IMR-90 (cell line): ENCODE measurements around the gene RALGAPB.

ENCODE experiments used
- CTCF ChIP-seq: conservative IDR thresholded peaks from 2 replicates; pipeline ENCODE4 v1.5.1; 2012; ENCODE audit warnings: mild to moderate bottlenecking, low read depth, low read length, improper control_type of control experiment
- MAZ ChIP-seq: IDR thresholded peaks from 2 replicates; pipeline ENCODE4 v1.6.1; 2012; ENCODE audit warnings: low read depth, mild to moderate bottlenecking, low read length, improper control_type of control experiment, moderate library complexity, borderline replicate concordance
- POLR2A ChIP-seq: IDR thresholded peaks from 2 replicates; pipeline ENCODE4 v1.6.1; 2012; ENCODE audit warnings: mild to moderate bottlenecking, low read depth, low read length
- RAD21 ChIP-seq: IDR thresholded peaks from 2 replicates; pipeline ENCODE4 v1.6.1; 2012; ENCODE audit warnings: low read length, improper control_type of control experiment
- USF2 ChIP-seq: fragments of 150-350 bp; IDR thresholded peaks from 2 replicates; pipeline ENCODE4 v1.6.1; 2017; ENCODE audit warnings: mild to moderate bottlenecking, antibody characterized with exemption, low read length, low read depth

DNA sequence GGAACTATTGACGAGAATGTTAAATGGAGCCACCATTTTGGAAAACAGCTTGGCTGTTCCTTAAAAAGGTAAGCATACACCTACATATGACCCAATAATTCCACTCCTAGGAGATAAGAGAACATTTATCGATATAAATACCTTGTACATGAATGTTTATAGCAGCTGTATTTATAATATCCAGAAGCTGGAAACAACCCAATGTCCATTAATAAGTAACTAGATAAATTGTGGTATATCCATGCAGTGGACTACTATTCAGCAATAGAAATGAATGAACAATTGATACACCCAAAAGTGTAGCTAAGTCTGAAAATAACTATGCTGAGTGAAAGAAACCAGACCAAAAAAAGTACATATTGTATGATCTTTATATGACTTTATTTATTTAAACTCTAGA is 66.1 kb downstream of the RALGAPB start:
- TF ChIP-seq CTCF (no peak), MAZ (no peak), RAD21 (no peak), USF2 (no peak), POLR2A (no peak)
